KMS-11 (cell line): ENCODE measurements around the gene CASQ2.

Source experiments
- H2AFZ ChIP-seq: fragments of 200-600 bp; sonication (generic); 2 replicates; pipeline ENCODE4 v1.6.1; 2016; ENCODE audit warnings: antibody characterized with exemption, mixed run types, low read depth
- H3K27ac ChIP-seq: fragments of 200-600 bp; sonication (generic); 2 replicates; pipeline ENCODE4 v1.6.1; 2016; ENCODE audit warnings: mild to moderate bottlenecking, mixed run types
- H3K27me3 ChIP-seq: fragments of 200-600 bp; sonication (generic); 2 replicates; pipeline ENCODE4 v1.6.1; 2017; ENCODE audit warnings: mild to moderate bottlenecking, low read depth, mixed run types, moderate library complexity; ENCODE audit not compliant: insufficient read depth
- H3K36me3 ChIP-seq: fragments of 200-600 bp; sonication (generic); 2 replicates; pipeline ENCODE4 v1.6.1; 2017; ENCODE audit warnings: mild to moderate bottlenecking, mixed run types; ENCODE audit not compliant: insufficient read depth
- H3K4me1 ChIP-seq: fragments of 200-600 bp; sonication (generic); 2 replicates; pipeline ENCODE4 v1.6.1; 2016; ENCODE audit warnings: mild to moderate bottlenecking, low read depth, mixed run types; ENCODE audit not compliant: poor library complexity, severe bottlenecking
- H3K4me2 ChIP-seq: fragments of 200-600 bp; sonication (generic); 2 replicates; pipeline ENCODE4 v1.7.0; 2016; ENCODE audit warnings: mild to moderate bottlenecking, mixed run types
- H3K4me3 ChIP-seq: fragments of 200-600 bp; sonication (generic); IDR thresholded peaks from 2 replicates; pipeline ENCODE4 v1.6.1; 2017; ENCODE audit warnings: low read depth, low read length, mixed read lengths; ENCODE audit not compliant: insufficient read depth
- H3K79me2 ChIP-seq: fragments of 200-600 bp; sonication (generic); 2 replicates; pipeline ENCODE4 v1.6.1; 2016; ENCODE audit warnings: low read depth, mixed run types; ENCODE audit not compliant: insufficient read depth
- H3K9ac ChIP-seq: fragments of 200-600 bp; sonication (generic); 2 replicates; pipeline ENCODE4 v1.6.1; 2016; ENCODE audit warnings: mild to moderate bottlenecking, mixed run types
- H4K20me1 ChIP-seq: fragments of 200-600 bp; sonication (generic); 2 replicates; pipeline ENCODE4 v1.6.1; 2016; ENCODE audit warnings: mild to moderate bottlenecking, mixed run types; ENCODE audit not compliant: insufficient read depth
- CTCF ChIP-seq: fragments of 200-600 bp; sonication (generic); conservative IDR thresholded peaks from 2 replicates; pipeline ENCODE4 v1.6.1; 2017; ENCODE audit warnings: low read depth, mild to moderate bottlenecking, antibody characterized with exemption, low read length, moderate library complexity, mixed read lengths

CASQ2 gene

GRCh38 chr1:115665319-115666096, 103.0 kb downstream of the CASQ2 start:
- H3K36me3 ChIP-seq, result no peaks in the 10 kb centered on the region
- no peak overlapping the region for H3K4me2 ChIP-seq
- H3K9ac ChIP-seq, result no peak overlapping the region
- no peak overlapping the region for H2AFZ ChIP-seq
- no peak overlapping the region for H3K27ac ChIP-seq
- H3K27me3 ChIP-seq, result no peaks in the 10 kb centered on the region
- H3K4me3 ChIP-seq, result no peak overlapping the region
- H4K20me1 ChIP-seq, result no peaks in the 10 kb centered on the region
- no peaks in the 10 kb centered on the region for H3K79me2 ChIP-seq
- peaks cover 24% of the 10 kb centered on the region for H3K4me1 ChIP-seq
- no peak for TF ChIP-seq CTCF

GRCh38 chr1:115661157-115661556, 107.4 kb downstream of the CASQ2 start:
- no peak overlapping the region for H3K4me2 ChIP-seq
- H3K36me3 ChIP-seq, result no peaks in the 10 kb centered on the region
- H2AFZ ChIP-seq, result no peak overlapping the region
- no peaks in the 10 kb centered on the region for H3K27me3 ChIP-seq
- H3K79me2 ChIP-seq, result no peaks in the 10 kb centered on the region
- H4K20me1 ChIP-seq, result no peaks in the 10 kb centered on the region
- no peak overlapping the region for H3K9ac ChIP-seq
- H3K4me1 ChIP-seq, result no peaks in the 10 kb centered on the region
- no peak overlapping the region for H3K27ac ChIP-seq
- no peak for TF ChIP-seq CTCF
- H3K4me3 ChIP-seq, result no peak overlapping the region

GRCh38 chr1:115660151-115660550, 108.4 kb downstream of the CASQ2 start:
- Histone ChIP-seq H3K27me3 (no peaks in the 10 kb centered on the region), H3K36me3 (no peaks in the 10 kb centered on the region), H3K27ac (no peak overlapping the region), H3K79me2 (no peaks in the 10 kb centered on the region), H3K4me3 (no peak overlapping the region), H3K4me2 (no peak overlapping the region), H3K4me1 (no peaks in the 10 kb centered on the region), H2AFZ (no peak overlapping the region), H4K20me1 (no peaks in the 10 kb centered on the region), H3K9ac (no peak overlapping the region)
- TF ChIP-seq CTCF, result no peak

GRCh38 chr1:115658646-115659045, 109.9 kb downstream of the CASQ2 start:
- Histone ChIP-seq H3K4me3 (no peak overlapping the region), H2AFZ (no peak overlapping the region), H3K79me2 (no peaks in the 10 kb centered on the region), H3K4me2 (no peak overlapping the region), H4K20me1 (no peaks in the 10 kb centered on the region), H3K9ac (no peak overlapping the region), H3K36me3 (no peaks in the 10 kb centered on the region), H3K27me3 (no peaks in the 10 kb centered on the region), H3K4me1 (no peaks in the 10 kb centered on the region), H3K27ac (no peak overlapping the region)
- TF ChIP-seq CTCF, result no peak
